ENCODE measurements around the gene EVPL. TPM values are rescaled to one million over a fixed set of nuclear protein-coding genes. Genes with fewer than 3 reads are reported as not detected.
"Not testable (repeated sequence)": the region's sequence is repeated elsewhere in the genome, so short reads cannot be mapped to it uniquely, and the experiment has no call there.

The EVPL gene
- total and polyA plus RNA-seq, 4 donors = 10.9 to 38.4 (median 35.0) TPM

- Histone ChIP-seq H3K4me1 (ENCODE audit: control insufficient read depth in 5 of 5, insufficient read depth in 5 of 5, low read length in 5 of 5) (peaks cover 0 to 47% (median 15%) of the 10 kb centered on the region in 5 donors), H3K36me3 (ENCODE audit: control insufficient read depth in 4 of 4, insufficient read depth in 4 of 4, low read length in 4 of 4) (peaks cover 0 to 2% (median 0%) of the 10 kb centered on the region in 4 donors), H3K9ac (ENCODE audit: insufficient read depth in 1 of 2, low read length in 2 of 2) (peak within 1 kb of the TSS; percentile 75 to 98), H3K4me3 (peak within 1 kb of the TSS; percentile 90), H3K27me3 (ENCODE audit: control insufficient read depth in 3 of 3, insufficient read depth in 3 of 3, low read length in 2 of 3) (no peaks in the 10 kb centered on the region), H3K27ac (ENCODE audit: low read depth in 1 of 2, low read length in 1 of 2) (peak within 1 kb of the TSS; percentile 94 to 97), H3K9me3 (ENCODE audit: control insufficient read depth in 4 of 4, insufficient read depth in 3 of 4, low read length in 3 of 4) (no peaks in the 10 kb centered on the region)
- DNase-seq (peak; percentile 98 to 99 (median 99)), ATAC-seq (ENCODE audit: insufficient read depth, low FRiP score) (peak; percentile 95)
- 0 to 1% methylated on average over 59 to 72 of the region's 72 CpGs for WGBS, 2 donors
- no peak for TF ChIP-seq CTCF (IDR thresholded peaks at IDR 0.05; ENCODE audit: control extremely low read depth, extremely low read depth)
Measured at GRCh38 chr17:75978938-75979704, 48.0 kb downstream of the EVPL start, which contains the start of the genes ACOX1 and TEN1. ACOX1 (minus strand) TSS chr17:75979166; CDS start chr17:75979073, 93 bp downstream. TEN1 (plus strand) TSS chr17:75979240; CDS start chr17:75986193, 6,953 bp downstream.

GRCh38 chr17:75976175-75976848 is 50.8 kb downstream of the EVPL start:
- Histone ChIP-seq H3K4me1 (ENCODE audit: control insufficient read depth in 5 of 5, insufficient read depth in 5 of 5, low read length in 5 of 5) (peaks cover 2 to 28% (median 8%) of the 10 kb centered on the region in 5 donors), H3K36me3 (ENCODE audit: control insufficient read depth in 4 of 4, insufficient read depth in 4 of 4, low read length in 4 of 4) (peaks cover 0 to 6% (median 4%) of the 10 kb centered on the region in 4 donors), H3K9ac (ENCODE audit: insufficient read depth in 1 of 2, low read length in 2 of 2) (no peak overlapping the region), H3K27me3 (ENCODE audit: control insufficient read depth in 3 of 3, insufficient read depth in 3 of 3, low read length in 2 of 3) (no peaks in the 10 kb centered on the region), H3K9me3 (ENCODE audit: control insufficient read depth in 4 of 4, insufficient read depth in 3 of 4, low read length in 3 of 4) (no peaks in the 10 kb centered on the region), H3K27ac (ENCODE audit: low read depth in 1 of 2, low read length in 1 of 2) (peak overlapping the region in 1 of 2 donors; percentile 24), H3K4me3 (no peak overlapping the region)
- no peak for ATAC-seq (ENCODE audit: insufficient read depth, low FRiP score)
- TF ChIP-seq CTCF (IDR thresholded peaks at IDR 0.05; ENCODE audit: control extremely low read depth, extremely low read depth) = no peak
- 46 to 69% methylated on average over 9 of the region's 9 CpGs for WGBS, 2 donors
- DNase-seq = no peak

GRCh38 chr17:75975757-75976174 is 51.3 kb downstream of the EVPL start:
- no peak for ATAC-seq (ENCODE audit: insufficient read depth, low FRiP score)
- no peaks in the 10 kb centered on the region for H3K9me3 ChIP-seq (ENCODE audit: control insufficient read depth in 4 of 4, insufficient read depth in 3 of 4, low read length in 3 of 4)
- peaks cover 0 to 6% (median 4%) of the 10 kb centered on the region in 4 donors for H3K36me3 ChIP-seq (ENCODE audit: control insufficient read depth in 4 of 4, insufficient read depth in 4 of 4, low read length in 4 of 4)
- H3K9ac ChIP-seq (ENCODE audit: insufficient read depth in 1 of 2, low read length in 2 of 2) = no peak overlapping the region
- H3K27me3 ChIP-seq (ENCODE audit: control insufficient read depth in 3 of 3, insufficient read depth in 3 of 3, low read length in 2 of 3) = no peaks in the 10 kb centered on the region
- 57 to 83% methylated on average over 5 of the region's 5 CpGs for WGBS, 2 donors
- no peak for TF ChIP-seq CTCF (IDR thresholded peaks at IDR 0.05; ENCODE audit: control extremely low read depth, extremely low read depth)
- H3K4me3 ChIP-seq = no peak overlapping the region
- H3K27ac ChIP-seq (ENCODE audit: low read depth in 1 of 2, low read length in 1 of 2) = peak overlapping the region in 1 of 2 donors; percentile 24
- peaks cover 2 to 26% (median 7%) of the 10 kb centered on the region in 5 donors for H3K4me1 ChIP-seq (ENCODE audit: control insufficient read depth in 5 of 5, insufficient read depth in 5 of 5, low read length in 5 of 5)
- DNase-seq = no peak

- 91 to 97% methylated on average over 6 of the region's 6 CpGs for WGBS, 2 donors
- not testable (repeated sequence) for H3K27me3 ChIP-seq (ENCODE audit: control insufficient read depth in 3 of 3, insufficient read depth in 3 of 3, low read length in 2 of 3); H3K4me3 ChIP-seq; DNase-seq; ATAC-seq (ENCODE audit: insufficient read depth, low FRiP score); H3K36me3 ChIP-seq (ENCODE audit: control insufficient read depth in 4 of 4, insufficient read depth in 4 of 4, low read length in 4 of 4); H3K9ac ChIP-seq (ENCODE audit: insufficient read depth in 1 of 2, low read length in 2 of 2); H3K27ac ChIP-seq (ENCODE audit: low read depth in 1 of 2, low read length in 1 of 2); H3K9me3 ChIP-seq (ENCODE audit: control insufficient read depth in 4 of 4, insufficient read depth in 3 of 4, low read length in 3 of 4)
- peaks cover 2 to 21% (median 7%) of the 10 kb centered on the region in 5 donors for H3K4me1 ChIP-seq (ENCODE audit: control insufficient read depth in 5 of 5, insufficient read depth in 5 of 5, low read length in 5 of 5)
Measured at GRCh38 chr17:75975187-75975586, 51.9 kb downstream of the EVPL start.

Data from lung (tissue), 12 donors.